ENCODE measurements around the gene LAMA3. TPM values are rescaled to one million over a fixed set of nuclear protein-coding genes. Genes with fewer than 3 reads are reported as not detected.

Gene LAMA3
- total RNA-seq, 1 donor = 5.2 TPM

DNA sequence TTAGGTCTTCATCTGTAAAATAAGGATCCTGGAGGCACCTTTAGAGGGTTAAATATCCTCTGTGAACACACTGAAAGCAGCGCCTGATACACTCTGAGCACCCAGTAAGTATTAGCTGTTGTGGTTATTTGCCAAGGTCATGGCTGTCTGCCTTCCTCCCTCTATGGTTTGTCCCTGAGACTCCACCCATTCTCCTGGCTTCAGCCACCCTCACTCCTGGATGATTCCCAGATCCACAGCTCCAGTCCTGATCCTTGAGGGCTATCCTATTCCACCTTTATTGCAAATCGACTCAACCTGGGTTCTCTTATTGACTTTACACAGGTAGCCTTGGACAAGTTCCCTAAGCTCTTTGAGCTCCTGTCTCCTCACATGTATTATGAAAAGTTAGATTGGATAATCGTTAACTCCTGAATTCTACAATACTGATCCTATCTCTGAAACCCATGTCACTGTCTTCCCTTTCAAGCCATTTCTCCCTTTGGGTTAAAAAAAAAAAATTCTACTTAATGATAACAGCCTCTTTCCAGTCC lies 162.3 kb downstream of the LAMA3 start:
- DNase-seq (ENCODE audit: low read depth) = no peak
- TF ChIP-seq CTCF (IDR thresholded peaks at IDR 0.05; ENCODE audit: insufficient read depth, low read depth, low read length) = no peak
- no peak overlapping the region for H3K4me3 ChIP-seq (ENCODE audit: low read depth, low read length)

GRCh38 chr18:23852236-23853045 lies 163.2 kb downstream of the LAMA3 start:
- TF ChIP-seq CTCF (IDR thresholded peaks at IDR 0.05; ENCODE audit: insufficient read depth, low read depth, low read length) = no peak
- DNase-seq (ENCODE audit: low read depth) = peak; percentile 33
- no peak overlapping the region for H3K4me3 ChIP-seq (ENCODE audit: low read depth, low read length)

DNA sequence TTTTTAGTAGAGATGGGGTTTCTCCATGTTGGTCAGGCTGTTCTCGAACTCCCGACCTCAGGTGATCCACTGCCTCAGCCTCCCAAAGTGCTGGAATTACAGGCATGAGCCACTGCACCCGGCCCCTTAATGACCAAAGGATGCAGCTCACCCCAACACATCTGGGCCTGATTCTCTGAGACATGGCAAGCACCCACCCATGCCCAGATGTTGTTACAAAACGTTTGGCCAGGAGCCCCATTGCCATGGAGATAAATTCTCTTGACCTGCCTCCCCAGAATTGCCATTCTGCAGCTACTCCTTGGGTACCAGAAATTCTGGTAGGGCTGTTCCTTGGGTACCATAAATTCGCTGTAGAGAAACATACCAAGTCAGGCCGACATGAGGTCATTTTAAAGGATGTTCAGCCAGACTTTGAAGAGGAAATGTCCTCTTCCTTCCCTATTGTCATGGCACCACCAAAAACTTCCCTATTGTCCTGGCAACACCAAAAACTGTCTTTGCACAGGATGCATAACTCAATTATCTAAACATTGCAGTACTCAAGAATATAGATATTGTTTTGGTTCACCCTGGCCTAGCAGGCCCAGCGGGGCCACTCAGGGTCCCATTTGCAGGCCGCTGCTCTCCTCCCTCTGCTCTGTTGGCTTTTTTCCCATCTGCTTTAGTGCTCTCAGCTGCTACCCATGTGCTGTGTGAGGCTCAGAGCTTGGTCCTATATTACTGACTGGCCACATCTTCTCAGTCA lies 164.4 kb downstream of the LAMA3 start:
- DNase-seq (ENCODE audit: low read depth) = no peak
- H3K4me3 ChIP-seq (ENCODE audit: low read depth, low read length) = no peak overlapping the region
- TF ChIP-seq CTCF (IDR thresholded peaks at IDR 0.05; ENCODE audit: insufficient read depth, low read depth, low read length) = no peak

DNA sequence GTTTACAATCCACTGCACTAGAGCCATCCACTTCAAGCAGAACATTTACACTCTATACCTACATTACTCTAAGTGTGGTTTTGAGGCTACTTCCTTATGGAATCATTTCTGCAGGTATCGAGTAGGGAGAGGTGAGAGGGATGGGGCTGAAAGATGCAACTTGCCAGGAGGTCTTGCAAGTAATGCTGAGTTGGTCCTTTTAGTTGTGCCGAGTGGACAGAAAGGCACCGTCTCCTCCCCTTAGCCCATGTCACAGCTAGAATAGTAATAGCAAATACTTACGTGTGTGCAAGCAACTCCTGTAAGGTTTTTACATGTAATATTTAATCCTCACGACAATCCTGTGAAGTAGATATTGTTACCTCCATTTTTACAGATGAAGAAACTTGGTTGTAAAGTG lies 166.5 kb downstream of the LAMA3 start:
- no peak overlapping the region for H3K4me3 ChIP-seq (ENCODE audit: low read depth, low read length)
- DNase-seq (ENCODE audit: low read depth) = no peak
- TF ChIP-seq CTCF (IDR thresholded peaks at IDR 0.05; ENCODE audit: insufficient read depth, low read depth, low read length) = no peak

GRCh38 chr18:23856466-23857163 lies 167.4 kb downstream of the LAMA3 start:
- H3K4me3 ChIP-seq (ENCODE audit: low read depth, low read length) = no peak overlapping the region
- DNase-seq (ENCODE audit: low read depth) = no peak
- no peak for TF ChIP-seq CTCF (IDR thresholded peaks at IDR 0.05; ENCODE audit: insufficient read depth, low read depth, low read length)

DNA sequence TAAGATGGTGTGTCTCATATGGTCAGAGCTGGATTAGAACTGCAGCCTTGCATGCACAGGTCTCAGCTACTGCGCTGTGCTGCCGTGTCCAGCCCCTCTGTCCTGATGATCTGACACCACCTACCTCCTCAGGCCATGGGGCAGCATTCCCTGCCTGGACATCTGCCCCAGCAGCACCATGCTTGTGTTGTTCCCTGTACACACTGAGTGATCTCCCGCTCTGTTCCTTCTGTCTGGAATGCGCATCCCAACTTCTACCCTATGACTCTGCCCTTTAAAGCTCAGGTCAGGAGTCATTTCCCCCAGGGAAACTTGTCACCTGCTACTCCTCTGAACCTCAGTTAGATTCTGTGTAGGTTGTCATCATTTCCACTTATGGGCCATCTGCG lies 167.9 kb downstream of the LAMA3 start:
- TF ChIP-seq CTCF (IDR thresholded peaks at IDR 0.05; ENCODE audit: insufficient read depth, low read depth, low read length) = no peak
- no peak overlapping the region for H3K4me3 ChIP-seq (ENCODE audit: low read depth, low read length)
- DNase-seq (ENCODE audit: low read depth) = no peak
